OCI-M2 (cell line): ENCODE measurements around the gene PMIS2.

Source experiments
- DNase-seq: peaks from one replicate; lab custom pipeline; 2025; ENCODE audit not compliant: unreplicated experiment; lab: John Stamatoyannopoulos, UW

Gene PMIS2

DNA sequence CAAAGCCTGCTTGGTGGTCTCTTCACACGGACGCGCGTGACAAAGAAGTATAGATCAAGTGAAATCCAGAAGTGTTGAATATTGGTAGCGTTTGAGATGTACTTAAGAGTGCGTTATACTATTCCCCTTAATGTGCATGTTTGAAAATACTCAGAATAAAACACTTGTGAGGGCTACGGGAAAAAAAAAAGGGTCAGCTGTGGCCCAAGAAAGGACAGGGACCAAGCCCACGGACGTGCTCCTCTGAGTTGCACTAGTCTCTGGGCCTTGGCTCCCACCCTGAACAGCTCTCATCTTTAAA lies 42.2 kb downstream of the PMIS2 start:
- DNase-seq = no peak

DNA sequence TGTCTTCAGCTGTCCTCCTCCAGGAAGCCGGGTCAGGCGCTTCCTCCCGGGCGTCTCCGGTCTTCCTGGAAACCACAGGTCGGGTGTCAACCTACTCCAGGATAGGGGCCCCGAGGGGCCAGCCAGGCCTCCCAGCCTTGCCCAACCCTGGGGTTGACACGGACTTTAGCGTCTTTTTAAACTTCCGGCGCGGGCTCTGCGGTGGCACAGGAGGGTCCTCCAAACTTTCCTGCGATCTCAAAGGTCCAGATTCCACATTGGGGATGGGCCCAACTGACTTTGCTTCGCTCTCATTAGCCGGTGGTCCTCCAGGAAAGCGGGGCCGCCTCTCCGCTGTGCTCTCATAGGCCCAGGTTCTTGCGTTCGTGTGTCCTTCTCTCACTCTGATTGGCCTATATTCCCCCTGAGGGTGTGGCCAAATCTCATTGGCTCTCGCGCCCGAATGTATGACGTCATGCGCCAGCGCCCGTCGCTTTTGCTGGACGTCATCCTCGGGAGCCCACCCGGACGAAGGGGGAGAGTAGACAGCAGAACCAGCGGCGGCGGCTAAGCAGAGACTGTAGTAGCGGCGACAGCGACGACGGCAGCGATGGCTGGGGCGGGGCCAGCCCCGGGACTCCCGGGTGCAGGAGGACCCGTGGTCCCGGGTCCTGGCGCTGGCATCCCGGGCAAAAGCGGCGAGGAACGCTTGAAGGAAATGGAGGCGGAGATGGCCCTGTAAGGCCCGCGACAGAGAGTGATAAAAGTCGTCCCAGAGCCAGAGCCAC lies 42.8 kb downstream of the PMIS2 start, which contains the start of gene RBM42:
Gene RBM42, plus strand, starts transcription at position 472 of the 767 bp plus-strand sequence. Its CDS starts 118 bp downstream, at position 590.
- peak; percentile 99 for DNase-seq

DNA sequence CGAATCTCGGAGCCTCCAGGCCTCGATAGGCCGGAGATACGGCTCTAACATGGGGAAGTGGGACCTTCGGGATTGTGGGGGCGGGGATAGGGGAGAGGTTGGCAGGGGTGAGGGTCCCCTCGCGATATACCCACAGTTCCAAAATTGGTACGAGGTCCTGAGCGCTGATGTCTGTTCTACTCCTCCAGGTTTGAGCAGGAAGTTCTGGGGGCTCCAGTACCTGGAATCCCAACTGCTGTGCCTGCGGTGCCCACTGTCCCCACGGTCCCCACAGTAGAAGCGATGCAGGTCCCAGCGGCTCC lies 43.3 kb downstream of the PMIS2 start:
- DNase-seq = no peak

DNA sequence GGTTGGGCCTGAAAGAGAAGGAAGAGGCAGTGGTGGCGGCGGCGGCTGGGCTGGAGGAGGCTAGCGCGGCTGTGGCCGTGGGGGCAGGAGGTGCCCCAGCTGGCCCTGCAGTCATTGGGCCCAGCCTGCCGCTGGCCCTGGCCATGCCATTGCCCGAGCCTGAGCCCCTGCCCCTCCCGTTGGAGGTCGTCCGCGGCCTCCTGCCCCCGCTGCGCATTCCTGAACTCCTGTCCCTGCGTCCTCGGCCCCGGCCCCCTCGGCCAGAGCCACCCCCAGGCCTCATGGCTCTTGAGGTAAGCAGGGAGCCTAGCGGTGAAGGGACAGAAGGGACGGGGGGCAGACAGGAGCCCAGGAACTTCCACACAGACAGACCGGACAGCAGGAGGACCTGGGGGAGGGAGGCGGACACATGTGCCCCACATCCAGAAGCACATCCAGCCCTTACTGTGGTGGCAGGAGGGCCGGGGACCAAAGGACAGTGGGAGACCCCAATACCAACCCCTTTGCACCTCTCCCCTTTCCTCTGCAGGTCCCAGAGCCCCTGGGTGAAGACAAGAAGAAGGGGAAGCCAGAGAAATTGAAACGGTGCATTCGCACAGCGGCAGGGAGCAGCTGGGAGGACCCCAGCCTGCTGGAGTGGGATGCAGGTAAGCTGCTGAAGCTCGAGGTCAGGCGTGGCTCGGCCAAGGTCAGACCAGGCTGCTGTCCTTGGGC lies 47.9 kb downstream of the PMIS2 start:
- DNase-seq = no peak

DNA sequence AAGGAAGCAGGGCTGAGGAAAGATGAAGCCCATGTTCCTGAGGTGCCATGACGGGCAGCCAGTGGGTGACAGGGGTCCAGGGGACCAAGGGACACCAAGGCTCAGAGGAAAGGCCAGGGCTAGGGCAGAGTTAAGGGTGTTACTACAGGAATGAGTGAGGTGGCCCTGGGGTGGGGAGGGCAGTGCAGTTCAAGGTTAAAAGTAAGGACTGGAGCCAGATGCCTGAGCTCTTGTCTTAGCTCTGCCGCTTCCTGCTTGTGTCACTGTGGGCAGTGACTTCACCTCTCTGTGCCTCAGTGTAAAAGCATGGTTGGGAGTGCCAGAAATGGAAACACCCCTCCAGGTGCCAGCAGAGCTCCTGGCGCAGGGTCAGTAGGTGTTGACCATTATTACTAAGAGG lies 50.7 kb downstream of the PMIS2 start:
- DNase-seq = no peak
